GM12872 (cell line): Measurements from ENCODE around the gene CCR4.

ENCODE experiments used
- CTCF ChIP-seq: IDR thresholded peaks from 3 replicates; pipeline ENCODE4 v1.5.1; 2011; ENCODE audit warnings: low read depth, mild to moderate bottlenecking, low read length, moderate library complexity; ENCODE audit not compliant: insufficient read depth

The CCR4 gene

GRCh38 chr3:32947789-32948238, 3.6 kb upstream of the CCR4 start:
- peak; percentile 83 for TF ChIP-seq CTCF

- no peak for TF ChIP-seq CTCF
Measured at GRCh38 chr3:32948625-32949445, 2.6 kb upstream of the CCR4 start.

- no peak for TF ChIP-seq CTCF
Measured at GRCh38 chr3:32950516-32950915, 928 bp upstream of the CCR4 start.

- TF ChIP-seq CTCF: no peak
Measured at GRCh38 chr3:32952369-32953077, 1.1 kb downstream of the CCR4 start.

GRCh38 chr3:32954506-32954905, 3.1 kb downstream of the CCR4 start:
- TF ChIP-seq CTCF: no peak

- no peak for TF ChIP-seq CTCF
Measured at GRCh38 chr3:32956750-32957570, 5.5 kb downstream of the CCR4 start.

GRCh38 chr3:32958509-32958908, 7.1 kb downstream of the CCR4 start:
- no peak for TF ChIP-seq CTCF
